ENCODE results near the gene RPL19.
"Not testable (repeated sequence)": the region's sequence is repeated elsewhere in the genome, so short reads cannot be mapped to it uniquely, and the experiment has no call there.

RPL19 gene

GRCh38 chr17:39243155-39243554 lies 43.1 kb downstream of the RPL19 start:
- Histone ChIP-seq H3K27me3 (ENCODE audit: low read depth, low read length) (no peaks in the 10 kb centered on the region), H3K4me3 (ENCODE audit: low read length) (no peak overlapping the region), H3K9me3 (ENCODE audit: insufficient read depth, low read length) (no peaks in the 10 kb centered on the region), H3K36me3 (replicated peaks; ENCODE audit: low read depth, low read length) (no peaks in the 10 kb centered on the region), H3K4me2 (ENCODE audit: low read length) (no peak overlapping the region), H4K20me1 (ENCODE audit: insufficient read depth, low read length) (no peaks in the 10 kb centered on the region), H3K4me1 (ENCODE audit: low read length) (peaks cover 25% of the 10 kb centered on the region), H3K9ac (ENCODE audit: low read length) (no peak overlapping the region), H3K79me2 (ENCODE audit: low read length) (no peaks in the 10 kb centered on the region), H2AFZ (ENCODE audit: low read depth, low read length) (no peak overlapping the region), H3K27ac (ENCODE audit: low read length) (no peak overlapping the region)
- TF ChIP-seq EZH2phosphoT487 (IDR thresholded peaks at IDR 0.05; ENCODE audit: low read depth) (no peak), CTCF (IDR thresholded peaks at IDR 0.05; ENCODE audit: low read depth, low read length) (no peak)

GRCh38 chr17:39244016-39244599 lies 44.0 kb downstream of the RPL19 start:
- H3K9me3 ChIP-seq (ENCODE audit: insufficient read depth, low read length): no peaks in the 10 kb centered on the region
- H3K4me1 ChIP-seq (ENCODE audit: low read length): peaks cover 16% of the 10 kb centered on the region
- H3K9ac ChIP-seq (ENCODE audit: low read length): no peak overlapping the region
- no peaks in the 10 kb centered on the region for H3K79me2 ChIP-seq (ENCODE audit: low read length)
- TF ChIP-seq EZH2phosphoT487 (IDR thresholded peaks at IDR 0.05; ENCODE audit: low read depth) (no peak), CTCF (IDR thresholded peaks at IDR 0.05; ENCODE audit: low read depth, low read length) (no peak)
- H2AFZ ChIP-seq (ENCODE audit: low read depth, low read length): peak overlapping the region; percentile 31; the same call in 1 of the 2 replicates
- H3K27me3 ChIP-seq (ENCODE audit: low read depth, low read length): no peaks in the 10 kb centered on the region
- H3K36me3 ChIP-seq (replicated peaks; ENCODE audit: low read depth, low read length): no peaks in the 10 kb centered on the region
- no peak overlapping the region for H3K27ac ChIP-seq (ENCODE audit: low read length)
- H3K4me3 ChIP-seq (ENCODE audit: low read length): no peak overlapping the region
- no peak overlapping the region for H3K4me2 ChIP-seq (ENCODE audit: low read length)
- no peaks in the 10 kb centered on the region for H4K20me1 ChIP-seq (ENCODE audit: insufficient read depth, low read length)

- Histone ChIP-seq H4K20me1 (ENCODE audit: insufficient read depth, low read length) (no peaks in the 10 kb centered on the region), H3K27me3 (ENCODE audit: low read depth, low read length) (no peaks in the 10 kb centered on the region), H3K36me3 (replicated peaks; ENCODE audit: low read depth, low read length) (no peaks in the 10 kb centered on the region), H3K4me3 (ENCODE audit: low read length) (no peak overlapping the region), H3K4me1 (ENCODE audit: low read length) (peaks cover 9% of the 10 kb centered on the region), H3K4me2 (ENCODE audit: low read length) (peak overlapping the region; percentile 23; the same call in 1 of the 2 replicates), H3K27ac (ENCODE audit: low read length) (no peak overlapping the region), H2AFZ (ENCODE audit: low read depth, low read length) (peak overlapping the region; percentile 31; the same call in 1 of the 2 replicates), H3K9ac (ENCODE audit: low read length) (no peak overlapping the region), H3K9me3 (ENCODE audit: insufficient read depth, low read length) (no peaks in the 10 kb centered on the region), H3K79me2 (ENCODE audit: low read length) (no peaks in the 10 kb centered on the region)
- TF ChIP-seq CTCF (IDR thresholded peaks at IDR 0.05; ENCODE audit: low read depth, low read length) (peak; percentile 94), EZH2phosphoT487 (IDR thresholded peaks at IDR 0.05; ENCODE audit: low read depth) (no peak)
Observed at GRCh38 chr17:39244600-39245570, 44.8 kb downstream of the RPL19 start.

GRCh38 chr17:39246274-39246673 lies 46.2 kb downstream of the RPL19 start:
- peaks cover 8% of the 10 kb centered on the region for H3K4me1 ChIP-seq (ENCODE audit: low read length)
- no peaks in the 10 kb centered on the region for H3K79me2 ChIP-seq (ENCODE audit: low read length)
- H3K4me2 ChIP-seq (ENCODE audit: low read length): no peak overlapping the region
- no peaks in the 10 kb centered on the region for H3K9me3 ChIP-seq (ENCODE audit: insufficient read depth, low read length)
- H3K27me3 ChIP-seq (ENCODE audit: low read depth, low read length): no peaks in the 10 kb centered on the region
- no peaks in the 10 kb centered on the region for H3K36me3 ChIP-seq (replicated peaks; ENCODE audit: low read depth, low read length)
- no peaks in the 10 kb centered on the region for H4K20me1 ChIP-seq (ENCODE audit: insufficient read depth, low read length)
- H3K4me3 ChIP-seq (ENCODE audit: low read length): no peak overlapping the region
- H3K27ac ChIP-seq (ENCODE audit: low read length): no peak overlapping the region
- H2AFZ ChIP-seq (ENCODE audit: low read depth, low read length): no peak overlapping the region
- H3K9ac ChIP-seq (ENCODE audit: low read length): no peak overlapping the region
- no peak for TF ChIP-seq CTCF (IDR thresholded peaks at IDR 0.05; ENCODE audit: low read depth, low read length)
- TF ChIP-seq EZH2phosphoT487 (IDR thresholded peaks at IDR 0.05; ENCODE audit: low read depth): no peak

GRCh38 chr17:39250076-39250475 lies 50.0 kb downstream of the RPL19 start:
- not testable (repeated sequence) for H3K79me2 ChIP-seq (ENCODE audit: low read length); H3K4me3 ChIP-seq (ENCODE audit: low read length); H3K27me3 ChIP-seq (ENCODE audit: low read depth, low read length); H3K4me1 ChIP-seq (ENCODE audit: low read length); H4K20me1 ChIP-seq (ENCODE audit: insufficient read depth, low read length); H3K27ac ChIP-seq (ENCODE audit: low read length); H2AFZ ChIP-seq (ENCODE audit: low read depth, low read length); H3K9ac ChIP-seq (ENCODE audit: low read length); H3K4me2 ChIP-seq (ENCODE audit: low read length); H3K36me3 ChIP-seq (replicated peaks; ENCODE audit: low read depth, low read length); H3K9me3 ChIP-seq (ENCODE audit: insufficient read depth, low read length)
